ENCODE data around the gene CXorf49.
A peak's percentile ranks its signal among the peaks of the same experiment; 100 is the strongest.
"Not testable (repeated sequence)": the region's sequence is repeated elsewhere in the genome, so short reads cannot be mapped to it uniquely, and the experiment has no call there.

CXorf49 gene

GRCh38 chrX:71669947-71670346, 48.1 kb downstream of the CXorf49 start:
- DNase-seq, result peak; percentile 52
- peak; percentile 46 for TF ChIP-seq CTCF (IDR thresholded peaks at IDR 0.05; ENCODE audit: low read depth, low read length)
- not testable (repeated sequence) for H3K4me3 ChIP-seq (ENCODE audit: low read depth, low read length); H3K36me3 ChIP-seq; H3K9me3 ChIP-seq; H3K27me3 ChIP-seq; H3K4me1 ChIP-seq

- no peaks in the 10 kb centered on the region for H3K4me1 ChIP-seq
- DNase-seq, result no peak
- H3K9me3 ChIP-seq, result no peaks in the 10 kb centered on the region
- H3K4me3 ChIP-seq (ENCODE audit: low read depth, low read length), result no peak overlapping the region
- no peaks in the 10 kb centered on the region for H3K36me3 ChIP-seq
- TF ChIP-seq CTCF (IDR thresholded peaks at IDR 0.05; ENCODE audit: low read depth, low read length), result no peak
- no peaks in the 10 kb centered on the region for H3K27me3 ChIP-seq
Measured at GRCh38 chrX:71669492-71669891, 48.6 kb downstream of the CXorf49 start.

- Histone ChIP-seq H3K9me3 (no peaks in the 10 kb centered on the region), H3K4me3 (ENCODE audit: low read depth, low read length) (no peak overlapping the region), H3K4me1 (no peaks in the 10 kb centered on the region)
Measured at GRCh38 chrX:71668248-71668595, 49.9 kb downstream of the CXorf49 start.

GRCh38 chrX:71667328-71668247, 50.5 kb downstream of the CXorf49 start, which contains the start of gene LOC101059915:
Gene LOC101059915 (plus strand): TSS chrX:71667546.
- no peaks in the 10 kb centered on the region for H3K27me3 ChIP-seq
- DNase-seq, result no peak
- no peak for TF ChIP-seq CTCF (IDR thresholded peaks at IDR 0.05; ENCODE audit: low read depth, low read length)
- H3K4me1 ChIP-seq, result no peaks in the 10 kb centered on the region
- no peaks in the 10 kb centered on the region for H3K9me3 ChIP-seq
- no peaks in the 10 kb centered on the region for H3K36me3 ChIP-seq
- no peak within 1 kb of the TSS for H3K4me3 ChIP-seq (ENCODE audit: low read depth, low read length)

More at GRCh38 chrX:71668248-71668595, 49.9 kb downstream of the CXorf49 start:
- Histone ChIP-seq H3K36me3 (no peaks in the 10 kb centered on the region), H3K27me3 (no peaks in the 10 kb centered on the region)
- no peak for TF ChIP-seq CTCF (IDR thresholded peaks at IDR 0.05; ENCODE audit: low read depth, low read length)
- no peak for DNase-seq

GRCh38 chrX:71666240-71667223, 51.6 kb downstream of the CXorf49 start:
- H3K36me3 ChIP-seq, result no peaks in the 10 kb centered on the region
- H3K27me3 ChIP-seq, result no peaks in the 10 kb centered on the region
- DNase-seq, result no peak
- H3K4me3 ChIP-seq (ENCODE audit: low read depth, low read length), result no peak overlapping the region
- H3K4me1 ChIP-seq, result no peaks in the 10 kb centered on the region
- no peaks in the 10 kb centered on the region for H3K9me3 ChIP-seq
- TF ChIP-seq CTCF (IDR thresholded peaks at IDR 0.05; ENCODE audit: low read depth, low read length), result no peak

Measured in BE2C (cell line).